Activated CD4-positive, alpha-beta T cell treated with anti-CD3 and anti-CD28 coated beads, Interleukin-2, amount 50 U/mL, for 48 hours (primary cell): ENCODE measurements around the gene CLEC2D.
"Not testable (repeated sequence)": the region's sequence is repeated elsewhere in the genome, so short reads cannot be mapped to it uniquely, and the experiment has no call there.

ENCODE experiments used
- DNase-seq, 2 experiments: peaks; one replicate each; pipeline ENCODE4 v3.0.0-alpha.2; 2020

CLEC2D gene

DNA sequence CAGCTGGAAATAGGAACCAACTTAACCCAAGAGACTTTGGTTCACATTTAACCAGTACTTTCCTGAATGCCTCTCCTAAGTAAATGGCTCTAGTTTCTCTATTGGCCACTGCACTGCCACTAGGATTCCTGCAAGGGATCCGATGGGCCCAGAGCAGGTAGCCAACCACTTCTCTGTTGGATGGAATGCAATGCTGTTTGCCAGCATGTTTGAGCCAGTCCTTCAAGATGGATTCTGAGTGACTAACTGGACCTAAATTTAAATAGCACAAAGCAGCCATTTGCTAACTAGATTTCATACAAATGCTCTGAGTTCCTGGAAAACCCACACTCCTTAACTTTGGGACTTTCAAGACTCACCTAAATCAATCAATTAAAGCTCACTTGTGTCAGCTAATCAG is 9.5 kb upstream of the CLEC2D start:
- no peak for DNase-seq

DNA sequence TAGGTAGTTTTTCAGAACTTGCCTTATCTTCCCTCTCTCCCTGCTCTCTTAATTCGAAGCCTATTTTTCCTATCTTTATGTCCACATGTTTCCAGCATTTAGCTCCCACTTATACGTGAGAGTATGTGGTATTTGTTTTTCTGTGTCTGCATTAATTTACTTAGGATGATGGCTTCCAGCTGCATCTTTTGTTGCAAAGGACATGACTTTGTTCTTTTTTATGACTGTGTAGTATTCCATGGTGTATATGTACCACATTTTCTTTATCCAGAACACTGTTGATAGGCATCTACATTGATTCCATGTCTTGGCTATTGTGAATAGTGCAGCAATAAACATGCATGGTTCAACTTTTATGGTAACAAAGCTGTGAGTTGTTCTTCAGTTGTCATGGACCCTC is 7.8 kb upstream of the CLEC2D start:
- no peak for DNase-seq

DNA sequence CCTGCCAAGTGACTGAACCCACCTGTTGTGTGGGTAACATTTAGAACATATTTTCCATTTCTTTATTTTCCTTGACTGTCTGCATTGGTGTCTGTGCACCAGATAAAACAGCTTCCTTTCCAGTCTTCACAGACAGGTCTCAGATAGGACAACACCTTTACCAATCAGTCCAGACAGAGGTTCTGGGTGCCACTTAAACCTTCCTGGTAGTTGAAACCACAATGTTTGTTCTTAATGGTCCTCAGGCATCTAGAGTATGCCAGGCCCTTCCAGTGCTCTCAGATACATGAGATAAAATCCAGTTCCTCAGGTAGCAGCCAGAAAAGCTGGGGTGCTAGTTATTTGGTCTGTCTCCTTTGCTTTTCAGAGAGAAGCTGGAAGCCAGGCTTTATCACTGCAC is 7.0 kb upstream of the CLEC2D start:
- DNase-seq, result no peak

DNA sequence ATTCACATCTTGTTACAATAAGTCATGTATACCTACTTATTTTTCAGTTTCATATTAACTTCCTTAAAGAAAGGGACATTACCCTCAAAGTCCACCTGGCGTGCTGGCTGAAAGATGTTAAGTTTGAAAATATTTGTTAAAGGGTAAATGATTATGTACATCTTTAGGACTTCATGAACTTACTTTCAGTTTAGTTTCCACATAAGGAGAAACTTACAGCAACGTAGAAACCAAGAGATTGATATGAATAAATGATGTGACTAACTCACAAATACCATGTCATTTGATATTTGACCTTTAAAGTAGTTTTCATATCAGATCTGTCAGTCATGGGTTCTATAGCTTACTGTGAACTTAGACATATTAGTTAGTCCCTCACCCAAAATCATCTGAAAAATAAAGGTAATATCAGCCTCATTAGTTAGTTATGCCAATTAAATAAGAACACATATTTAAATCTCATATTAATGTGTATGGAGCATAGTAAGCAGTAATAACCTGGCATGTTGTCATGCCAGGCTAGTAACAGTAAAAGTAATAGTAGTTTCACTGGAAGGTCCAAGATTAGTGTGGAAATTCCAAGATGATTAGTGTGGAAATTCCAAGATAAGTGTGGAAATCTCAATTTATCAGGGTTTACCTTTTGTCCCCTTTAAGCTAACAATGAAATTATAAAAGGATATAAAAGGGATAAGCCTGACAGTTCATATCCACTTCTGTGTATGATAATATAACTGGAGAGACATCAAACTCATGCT is 1.9 kb upstream of the CLEC2D start:
- DNase-seq, result no peak

DNA sequence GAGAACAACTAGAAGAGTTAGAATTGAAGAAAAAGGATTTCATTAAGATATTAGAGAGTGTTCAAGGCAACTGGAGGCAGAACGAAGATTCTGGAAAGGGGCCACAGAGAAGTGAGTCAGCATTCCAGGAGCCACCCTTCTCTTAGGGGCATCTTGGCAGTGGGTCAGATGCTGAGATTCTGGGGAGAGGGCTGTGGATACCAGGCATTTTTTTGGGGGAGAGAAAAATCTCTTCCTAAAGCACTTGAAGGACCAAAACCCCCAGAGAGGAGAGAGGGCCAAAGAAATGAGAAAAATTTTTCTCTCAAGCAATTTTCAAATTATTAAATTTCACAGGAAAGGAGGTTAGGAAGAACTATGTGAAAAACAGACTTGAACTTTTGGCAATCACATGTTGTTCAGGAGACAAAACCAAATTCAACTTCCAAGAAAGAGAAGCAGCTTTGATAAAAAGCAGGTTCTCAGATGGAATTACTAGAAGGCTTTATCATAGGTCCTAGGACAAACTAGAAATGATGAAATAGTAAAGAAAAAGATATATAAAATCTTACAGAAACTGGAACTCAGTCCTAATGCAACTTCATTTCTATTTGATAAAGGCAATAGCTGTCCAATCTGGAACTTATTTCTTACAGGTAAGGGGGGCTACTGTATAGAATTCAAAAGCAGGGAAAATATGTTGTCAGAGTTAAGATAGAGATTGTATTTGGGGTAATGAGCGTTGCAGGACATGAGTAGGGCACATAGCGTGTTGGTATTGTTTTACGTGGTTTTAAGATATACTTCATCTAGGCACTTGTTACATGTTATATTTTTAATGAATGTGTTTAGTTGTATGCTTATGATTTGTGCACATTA is 1.1 kb upstream of the CLEC2D start:
- DNase-seq, result no peak

DNA sequence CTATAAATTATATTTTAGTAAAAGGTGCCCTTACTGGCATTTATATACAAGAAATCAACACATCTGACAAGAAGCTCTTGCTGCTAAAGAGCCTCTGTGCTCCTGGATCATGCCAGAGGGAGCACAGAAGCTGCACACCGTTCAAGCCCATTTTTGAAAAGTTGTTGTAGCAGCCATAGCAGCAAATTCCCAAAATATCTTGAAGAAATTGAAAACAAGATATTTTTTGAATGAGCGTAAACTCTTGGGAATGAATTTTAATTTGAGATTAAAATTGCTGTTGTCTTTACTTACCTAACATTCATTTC is 540 bp upstream of the CLEC2D start:
- no peak for DNase-seq

DNA sequence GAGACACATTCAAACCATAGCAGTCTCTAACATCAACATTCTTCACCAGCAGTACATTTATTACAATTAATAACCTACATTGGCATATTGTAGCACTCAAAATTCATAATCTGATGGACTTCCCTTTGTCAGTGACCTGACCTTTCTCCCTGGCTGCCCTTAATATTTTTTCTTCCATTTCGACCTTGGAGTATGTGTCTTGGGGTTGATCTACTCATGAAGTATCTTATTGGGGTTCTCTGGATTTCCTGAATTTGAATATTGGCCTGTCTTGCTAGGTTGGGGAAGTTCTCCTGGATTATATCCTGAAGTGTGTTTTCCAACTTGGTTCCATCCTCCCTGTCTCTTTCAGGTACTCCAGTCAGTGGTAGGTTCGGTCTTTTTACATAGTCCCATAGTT is 2.8 kb downstream of the CLEC2D start:
- not testable (repeated sequence) for DNase-seq

DNA sequence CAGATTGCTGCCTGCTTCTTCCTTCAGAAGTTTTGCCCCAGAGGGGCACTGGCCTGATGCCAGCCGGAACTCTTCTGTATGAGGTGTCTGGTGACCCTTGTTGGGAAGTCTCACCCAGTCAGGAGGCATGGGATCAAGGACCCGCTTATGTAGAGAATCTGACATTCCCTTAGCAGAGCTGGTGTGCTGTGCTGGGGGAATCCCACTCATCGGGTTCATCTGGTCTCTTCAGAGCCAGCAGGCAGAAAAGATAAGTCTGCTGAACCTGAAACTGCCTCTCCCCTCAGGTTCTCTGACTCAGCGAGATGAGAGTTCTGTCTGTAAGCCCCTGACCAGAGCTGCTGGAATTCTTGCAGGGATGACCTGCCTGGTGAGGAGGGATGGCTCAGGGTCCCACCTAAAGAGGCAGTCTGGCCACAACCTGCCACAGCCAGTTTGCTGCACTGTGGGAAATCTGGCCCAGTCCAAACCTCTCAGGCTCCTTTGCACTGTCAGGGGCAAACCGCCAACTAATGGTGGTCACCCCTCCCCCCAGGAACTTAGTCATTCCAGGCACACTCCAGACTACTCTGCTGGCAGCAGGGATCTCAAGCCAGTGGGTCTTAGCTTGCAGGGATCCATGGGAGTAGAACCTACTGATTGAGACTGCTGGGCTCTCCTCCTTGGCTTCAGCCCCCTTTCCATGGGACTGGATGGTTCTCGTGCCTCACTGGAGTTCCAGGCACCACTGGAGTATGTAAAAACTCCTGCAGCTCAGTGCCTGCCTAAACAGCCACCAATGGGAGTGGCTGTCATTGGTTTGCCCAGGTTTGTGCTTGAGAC is 4.1 kb downstream of the CLEC2D start:
- peak; percentile 80 to 85 for DNase-seq

DNA sequence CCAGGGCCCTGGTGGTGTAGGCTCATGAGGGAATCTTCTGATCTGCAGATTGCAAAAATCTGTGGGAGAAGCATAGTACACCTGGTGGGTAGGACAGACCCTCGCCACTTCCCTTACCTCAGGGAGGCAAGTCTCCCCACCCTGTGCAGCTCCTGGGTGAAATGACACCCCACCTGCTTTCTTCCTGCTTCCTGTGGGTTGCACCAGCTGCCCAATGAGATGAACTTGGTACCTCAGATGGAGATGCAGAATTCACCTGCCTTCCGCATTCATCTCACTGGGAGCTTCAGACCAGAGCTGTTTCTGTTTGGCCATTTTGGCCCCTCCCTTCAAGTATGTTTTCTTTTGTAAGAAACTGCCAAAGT is 4.7 kb downstream of the CLEC2D start:
- peak in 1 of 2 experiments; percentile 43 for DNase-seq

DNA sequence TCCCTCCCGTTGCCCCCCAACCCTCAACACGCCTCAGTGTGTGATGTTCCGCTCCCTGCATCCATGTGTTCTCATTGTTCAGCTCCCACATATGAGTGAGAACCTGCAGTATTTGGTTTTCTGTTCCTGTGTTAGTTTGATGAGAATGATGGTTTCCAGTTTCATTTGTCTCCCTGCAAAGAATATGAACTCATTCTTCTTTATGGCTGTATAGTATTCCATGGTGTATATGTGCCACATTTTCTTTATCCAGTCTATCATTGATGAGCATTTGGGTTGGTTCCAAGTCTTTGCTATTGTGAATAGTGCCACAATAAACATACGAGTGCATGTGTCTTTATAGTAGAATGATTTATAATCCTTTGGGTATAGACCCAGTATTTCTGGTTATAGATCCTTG is 13.0 kb downstream of the CLEC2D start:
- DNase-seq, result not testable (repeated sequence)

DNA sequence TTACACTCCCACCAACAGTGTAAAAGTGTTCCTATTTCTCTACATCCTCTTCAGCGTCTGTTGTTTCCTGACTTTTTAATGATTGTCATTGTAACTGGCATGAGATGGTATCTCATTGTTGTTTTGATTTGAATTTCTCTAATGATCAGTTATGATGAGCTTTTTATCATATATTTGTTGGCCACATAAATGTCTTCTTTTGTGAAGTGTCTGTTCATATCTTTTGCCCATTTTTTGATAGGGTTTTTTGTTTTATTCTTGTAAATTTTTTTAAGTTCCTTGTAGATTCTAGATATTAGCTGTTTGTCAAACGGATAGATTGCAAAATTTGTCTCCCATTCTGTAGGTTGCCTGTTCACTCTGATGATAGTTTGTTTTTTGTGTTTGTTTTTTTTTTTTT is 13.4 kb downstream of the CLEC2D start:
- not testable (repeated sequence) for DNase-seq

DNA sequence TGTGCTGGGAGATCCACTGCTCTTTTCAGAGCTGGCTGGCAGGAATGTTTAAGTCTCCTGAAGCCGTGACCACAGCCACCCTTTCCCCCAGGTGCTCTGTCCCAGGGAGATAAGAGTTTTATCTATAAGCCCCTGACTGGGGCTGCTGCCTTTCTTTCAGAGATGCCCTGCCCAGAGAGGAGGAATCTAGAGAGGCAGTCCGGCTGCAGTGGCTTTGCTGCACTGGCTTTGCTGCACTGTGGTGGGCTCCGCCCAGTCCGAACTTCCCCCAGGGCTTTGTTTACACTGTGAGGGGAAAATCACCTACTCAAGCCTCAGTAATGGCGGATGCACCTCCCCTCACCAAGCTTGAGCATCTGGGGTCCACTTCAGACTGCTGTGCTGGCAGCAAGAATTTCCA is 15.9 kb downstream of the CLEC2D start:
- not testable (repeated sequence) for DNase-seq

DNA sequence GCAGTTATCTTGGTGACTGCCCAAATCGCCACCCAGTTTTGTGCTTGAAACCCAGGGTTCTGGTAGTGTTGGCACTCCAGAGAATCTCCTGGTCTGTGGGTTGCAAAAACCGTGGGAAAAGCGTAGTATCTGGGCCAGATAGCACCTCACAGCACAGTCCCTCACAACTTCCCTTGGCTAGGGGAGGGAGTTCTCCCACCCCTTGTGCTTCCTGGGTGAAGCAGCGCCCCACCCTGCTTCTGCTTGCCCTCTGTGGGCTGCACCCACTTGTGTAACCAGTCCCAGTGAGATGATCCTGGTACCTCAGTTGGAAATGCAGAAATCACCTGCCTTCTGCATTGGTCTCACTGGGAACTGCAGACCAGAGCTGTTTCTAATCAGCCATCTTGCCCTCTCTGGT is 16.4 kb downstream of the CLEC2D start:
- DNase-seq, result no peak

DNA sequence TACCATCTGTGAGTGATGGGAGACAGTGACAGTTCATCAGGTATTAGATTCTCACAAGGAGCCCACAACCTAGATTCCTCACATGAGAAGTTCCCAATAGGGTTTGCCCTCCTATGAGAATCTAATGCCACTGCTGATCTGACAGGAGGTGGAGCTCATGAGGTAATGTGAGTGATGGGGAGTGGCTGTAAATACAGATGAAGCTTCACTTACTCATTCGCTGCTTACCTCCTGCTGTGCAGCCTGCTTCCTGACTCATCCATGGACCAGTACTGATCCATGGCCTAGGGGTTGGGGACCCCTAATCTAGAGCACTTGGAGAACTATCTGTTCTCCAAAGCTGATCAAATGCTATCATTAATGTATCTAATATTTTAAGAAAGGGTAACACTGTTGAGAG is 17.7 kb downstream of the CLEC2D start:
- DNase-seq, result no peak

DNA sequence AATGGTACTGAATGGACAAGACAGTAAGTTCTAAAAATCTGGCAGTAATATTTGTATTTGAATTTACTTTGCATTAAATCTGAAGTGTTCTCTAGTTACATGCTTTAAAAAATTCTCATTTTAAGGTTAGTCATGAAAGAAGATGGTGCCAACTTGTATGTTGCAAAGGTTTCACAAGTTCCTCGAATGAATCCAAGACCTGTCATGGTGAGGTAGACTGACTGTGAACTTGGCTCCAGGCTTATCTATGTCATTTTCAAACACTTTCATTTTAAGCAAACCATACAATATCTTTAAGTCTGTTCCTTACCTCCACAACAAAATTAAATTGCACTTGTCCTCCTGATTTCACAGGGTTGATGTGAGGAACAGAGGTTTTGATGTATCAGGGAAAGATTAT is 23.4 kb downstream of the CLEC2D start:
- no peak for DNase-seq

DNA sequence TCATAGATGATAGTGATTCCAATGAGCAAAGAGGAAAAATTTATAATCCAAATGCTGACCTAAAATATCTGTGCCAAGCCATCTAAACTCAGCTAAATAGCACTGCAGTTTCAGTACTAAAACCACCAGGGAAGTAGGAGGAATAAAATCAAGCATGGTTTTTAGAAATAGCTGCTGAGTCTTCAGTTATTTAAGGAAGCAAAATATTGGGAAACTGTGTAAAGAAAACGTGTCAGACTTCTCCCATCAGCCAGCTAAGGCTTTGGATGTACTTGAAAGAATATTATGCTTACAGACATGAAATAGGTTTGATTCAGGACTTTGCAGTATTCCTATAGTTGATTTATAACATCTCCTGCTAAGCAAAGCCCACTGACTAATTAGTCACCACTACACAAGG is 24.7 kb downstream of the CLEC2D start:
- DNase-seq, result no peak

DNA sequence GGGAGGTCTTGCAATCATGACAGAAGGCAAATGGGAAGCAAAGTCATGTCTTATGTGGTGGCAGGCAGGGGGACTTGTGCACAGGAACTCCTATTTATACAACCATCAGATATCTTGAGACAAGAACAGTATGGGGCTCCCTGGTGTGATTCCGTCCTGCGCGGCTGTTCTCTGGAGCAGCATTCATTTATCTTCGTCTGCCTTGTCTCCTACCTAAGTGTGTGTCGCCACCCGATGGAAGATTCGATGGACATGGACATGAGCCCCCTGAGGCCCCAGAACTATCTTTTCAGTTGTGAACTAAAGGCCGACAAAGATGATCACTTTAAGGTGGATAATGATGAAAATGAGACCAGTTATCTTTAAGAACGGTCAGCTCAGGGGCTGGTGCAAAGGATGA is 25.6 kb downstream of the CLEC2D start:
- DNase-seq, result not testable (repeated sequence)

DNA sequence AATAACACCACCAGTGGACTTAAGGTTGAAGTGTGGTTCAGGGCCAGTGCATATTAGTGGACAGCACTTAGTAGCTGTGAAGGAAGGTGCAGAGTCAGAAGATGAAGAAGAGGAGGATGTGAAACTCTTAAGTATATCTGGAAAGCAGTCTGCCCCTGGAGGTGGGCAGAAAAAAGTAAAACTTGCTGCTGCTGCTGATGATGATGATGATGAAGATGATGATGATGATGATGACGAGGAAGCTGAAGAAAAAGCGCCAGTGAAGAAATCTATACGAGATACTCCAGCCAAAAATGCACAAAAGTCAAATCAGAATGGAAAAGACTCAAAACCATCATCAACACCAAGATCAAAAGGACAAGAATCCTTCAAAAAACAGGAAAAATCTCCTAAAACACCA is 26.1 kb downstream of the CLEC2D start:
- not testable (repeated sequence) for DNase-seq

DNA sequence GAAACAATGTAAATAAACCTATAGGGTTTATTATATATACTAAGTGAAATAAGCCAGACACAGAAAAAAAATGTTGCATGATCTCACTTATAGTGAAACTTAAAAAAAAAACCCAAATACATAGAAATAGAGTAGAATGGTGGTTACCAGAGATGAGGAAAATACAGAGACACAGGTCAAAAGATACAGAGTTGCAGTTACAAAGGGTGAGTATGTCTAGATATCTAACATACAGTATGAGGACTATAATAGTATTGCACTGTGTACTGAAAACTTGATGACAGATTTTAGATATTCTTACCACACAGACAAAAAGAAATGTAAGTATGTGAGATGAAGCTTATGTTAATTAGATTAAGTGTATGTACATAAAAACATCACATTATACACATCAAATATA is 28.1 kb downstream of the CLEC2D start:
- DNase-seq, result no peak

DNA sequence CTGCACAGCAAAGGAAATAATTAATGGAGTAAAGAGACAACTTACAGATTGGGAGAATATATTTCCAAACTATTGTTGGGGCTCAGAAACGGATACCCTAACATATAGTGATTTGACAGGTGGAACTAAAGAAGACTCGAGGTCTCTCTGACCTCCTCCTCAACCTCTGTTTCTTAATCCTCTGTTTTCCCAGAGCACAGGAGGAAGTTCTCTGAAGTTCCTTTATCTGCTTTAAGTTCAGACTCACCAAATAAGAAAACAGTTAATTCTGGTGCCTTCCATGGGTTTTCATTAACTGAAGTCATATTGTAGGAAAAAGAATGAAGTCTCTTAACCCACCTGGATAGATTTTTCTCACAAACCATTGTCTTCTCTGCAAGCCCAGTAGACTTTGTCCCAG is 29.2 kb downstream of the CLEC2D start:
- DNase-seq, result no peak

DNA sequence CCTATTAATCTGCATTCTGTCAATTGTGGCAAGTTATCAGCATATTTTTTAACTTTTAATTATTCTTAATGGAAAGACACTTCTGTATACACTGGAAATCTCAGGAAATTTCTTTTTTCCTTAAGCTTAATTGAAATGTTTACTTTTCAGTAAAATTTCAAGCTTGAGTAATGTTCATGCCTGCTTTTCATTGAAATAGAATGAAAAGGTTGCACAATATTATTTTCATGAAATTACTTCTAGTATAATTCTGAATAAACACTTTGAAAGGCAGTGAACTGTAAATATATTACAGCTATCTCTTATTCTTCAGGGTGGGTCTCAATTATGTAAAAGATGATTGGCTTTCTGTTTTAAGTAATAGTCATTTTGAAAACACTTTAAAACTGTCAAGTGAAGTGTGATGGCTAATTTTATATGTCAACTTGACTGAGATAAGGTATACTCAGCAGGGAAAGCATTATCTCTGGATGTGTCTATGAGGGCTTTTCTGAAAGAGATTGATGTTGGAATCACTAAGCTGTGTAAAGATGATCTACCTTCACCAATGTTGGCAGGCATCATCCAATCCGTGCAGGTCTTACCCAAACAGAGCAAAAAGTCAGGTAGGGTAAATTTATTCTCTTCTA is 29.9 kb downstream of the CLEC2D start:
- DNase-seq, result no peak

DNA sequence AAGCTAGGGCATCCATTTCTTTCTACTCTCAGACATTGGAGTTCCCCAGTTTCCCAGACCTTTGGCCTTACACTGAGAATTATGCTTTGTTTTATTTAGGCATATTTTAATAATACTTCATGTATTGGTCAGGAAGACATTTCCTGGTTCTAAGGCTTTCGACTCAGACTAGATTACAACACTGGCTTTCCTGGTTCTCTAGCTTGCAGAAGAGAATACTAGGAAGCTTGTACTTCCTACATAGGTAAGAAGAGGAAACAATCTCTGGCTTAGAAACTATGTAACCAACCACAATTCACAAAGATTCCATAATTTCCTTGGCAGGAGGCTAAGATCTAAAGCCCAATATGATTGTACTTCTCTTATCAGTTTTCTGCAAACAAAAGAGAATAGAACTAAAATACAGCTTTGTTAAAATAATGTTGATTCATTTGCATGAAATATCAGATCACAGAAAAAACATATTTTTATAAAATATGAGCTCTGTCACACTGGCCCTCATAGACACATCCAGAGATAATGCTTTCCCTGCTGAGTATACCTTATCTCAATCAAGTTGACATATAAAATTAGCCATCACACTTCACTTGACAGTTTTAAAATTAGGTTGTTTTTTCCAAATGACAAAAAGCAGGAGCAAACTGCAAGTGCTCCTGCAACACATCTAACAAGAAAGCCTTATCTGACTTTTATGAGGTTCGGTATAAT is 30.5 kb downstream of the CLEC2D start:
- DNase-seq, result no peak

DNA sequence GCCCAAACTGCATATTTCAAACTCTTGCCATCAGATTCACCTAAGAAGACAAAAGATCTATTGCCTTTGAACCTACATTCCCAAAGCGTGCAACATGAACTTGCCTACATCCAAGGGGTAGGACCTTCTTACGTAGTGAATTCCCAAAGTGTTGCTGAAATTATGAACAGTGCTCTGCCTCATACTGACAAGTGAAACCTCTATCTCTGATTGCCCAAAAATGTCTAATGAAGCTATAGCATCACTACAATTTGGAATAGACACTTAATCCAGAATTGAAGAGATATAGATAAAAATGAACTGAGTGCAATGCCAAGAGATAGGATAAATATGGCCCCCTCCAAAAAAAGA is 31.1 kb downstream of the CLEC2D start:
- no peak for DNase-seq
